NCI-H748 (cell line): ENCODE data around the gene VPS4A.
"Not testable (repeated sequence)": the region's sequence is repeated elsewhere in the genome, so short reads cannot be mapped to it uniquely, and the experiment has no call there.

Experiments used
- DNase-seq: peaks from one replicate; lab custom pipeline; 2025; ENCODE audit not compliant: unreplicated experiment; lab: John Stamatoyannopoulos, UW

The VPS4A gene

GRCh38 chr16:69326172-69326873 is 15.2 kb downstream of the VPS4A start:
- no peak for DNase-seq

- no peak for DNase-seq
These were observed 16.6 kb downstream of the VPS4A start for GRCh38 chr16:69327585-69328310.

- peak; percentile 3 for DNase-seq
These were observed 17.7 kb downstream of the VPS4A start for GRCh38 chr16:69328854-69329316.

DNA sequence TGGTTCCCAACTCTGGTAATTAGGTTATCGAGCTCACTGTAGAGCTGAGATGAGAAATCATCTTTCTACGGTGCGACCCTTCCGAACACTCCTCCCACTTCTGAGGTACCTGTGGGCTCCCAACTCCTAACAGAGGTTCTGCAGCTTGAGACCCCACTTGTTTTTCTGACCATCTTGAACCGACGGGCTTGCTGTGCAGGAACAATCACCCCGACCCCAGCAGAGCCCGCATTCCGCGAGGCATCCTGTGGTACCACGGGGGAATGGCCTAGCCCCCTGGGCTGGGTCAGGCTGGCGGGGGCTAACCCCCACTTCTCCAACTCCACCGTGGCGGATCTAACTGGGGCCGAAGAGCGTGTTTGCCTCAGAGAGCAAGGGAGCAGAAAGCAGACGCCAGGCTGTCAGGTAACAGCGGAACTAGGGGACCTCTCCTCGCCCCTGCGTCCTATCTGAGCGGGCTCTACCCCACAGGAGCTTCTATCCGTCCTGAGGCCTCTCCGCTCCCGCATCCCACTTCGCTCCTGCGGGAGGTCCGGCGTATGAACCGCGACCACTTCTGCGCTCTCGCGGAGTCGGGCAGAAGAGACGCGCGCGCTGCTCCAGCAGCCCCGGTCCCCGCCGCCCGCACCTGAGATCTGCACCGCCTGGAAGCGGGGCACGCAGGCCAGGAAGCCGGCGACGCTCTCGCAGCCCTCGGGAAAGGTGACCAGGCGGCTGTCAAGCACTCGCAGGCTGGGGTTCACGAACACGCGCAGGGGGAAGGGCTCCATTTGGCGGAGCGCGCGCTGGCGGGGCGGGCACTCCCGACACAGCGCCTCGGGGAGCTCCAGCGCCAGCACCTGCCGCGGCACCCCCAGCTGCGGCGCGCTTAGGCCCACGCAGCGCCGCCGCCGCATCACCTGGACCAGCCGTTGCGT is 18.5 kb downstream of the VPS4A start:
- DNase-seq: peak; percentile 53

GRCh38 chr16:69330286-69331109 is 19.3 kb downstream of the VPS4A start, which contains the start of gene PDF:
Gene PDF, minus strand, starts transcription at chr16:69330588. Its CDS starts 18 bp downstream, at chr16:69330570.
- DNase-seq: peak; percentile 92

DNA sequence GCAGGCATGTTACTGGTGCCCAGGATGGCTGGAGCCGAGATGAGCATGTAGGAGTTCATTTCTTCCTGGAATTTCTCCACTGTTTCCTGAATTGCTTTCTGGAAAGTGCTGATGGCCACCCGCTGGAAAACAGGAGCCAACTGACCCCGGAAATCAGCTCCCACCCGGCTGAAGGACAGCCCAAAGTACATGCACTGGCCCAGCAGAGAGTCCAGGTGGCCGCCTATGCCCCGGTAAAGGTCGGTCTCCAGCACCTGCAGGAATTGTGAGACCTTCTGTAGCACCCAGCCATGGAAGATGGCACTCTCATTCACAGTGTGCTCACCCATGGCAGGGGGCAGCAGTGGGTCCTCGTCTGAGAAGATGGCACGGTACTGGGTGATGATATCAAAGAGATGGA is 23.5 kb downstream of the VPS4A start:
- no peak for DNase-seq

- DNase-seq: no peak
These were observed 27.6 kb downstream of the VPS4A start for GRCh38 chr16:69338557-69339288.

DNA sequence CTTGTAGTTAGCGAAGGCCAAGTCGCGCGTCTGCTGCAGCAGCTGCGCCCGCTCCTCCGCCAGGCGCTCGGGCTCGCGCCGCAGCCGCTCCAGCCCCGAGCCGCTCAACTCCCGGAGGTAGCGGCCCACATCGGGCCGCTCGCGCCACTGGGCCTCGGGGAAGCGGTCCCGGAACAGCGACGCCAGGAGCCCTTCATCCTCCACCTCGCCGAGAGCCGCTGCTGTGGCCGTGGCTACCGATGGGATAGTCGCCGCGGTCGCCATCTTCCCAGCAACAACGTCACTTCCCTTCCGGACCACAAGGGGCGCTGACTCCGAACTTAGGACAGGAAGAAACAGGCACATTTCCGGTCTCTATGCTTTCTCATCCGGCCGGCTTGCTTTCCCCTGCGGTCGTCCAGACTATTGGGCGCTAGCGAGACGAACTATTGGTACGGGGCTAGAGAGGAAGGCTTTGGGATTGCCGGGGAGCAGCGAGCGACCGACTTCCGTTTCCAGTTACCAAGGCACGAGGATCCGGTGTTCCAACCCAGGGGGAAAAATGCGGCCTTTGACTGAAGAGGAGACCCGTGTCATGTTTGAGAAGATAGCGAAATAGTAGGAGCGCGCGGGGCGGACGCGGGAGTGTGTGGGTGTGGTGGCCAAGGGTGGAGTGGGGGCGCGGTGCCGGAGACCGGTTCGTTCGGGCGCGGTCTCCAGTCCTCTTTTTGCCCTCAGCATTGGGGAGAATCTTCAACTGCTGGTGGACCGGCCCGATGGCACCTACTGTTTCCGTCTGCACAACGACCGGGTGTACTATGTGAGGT is 28.3 kb downstream of the VPS4A start, which contains the start of the genes COG8 and NIP7:
Gene COG8, minus strand, starts transcription at position 276 of the 806 bp plus-strand sequence. Its CDS starts 12 bp downstream, at position 264.
Gene NIP7, plus strand, starts transcription at position 484 of the 806 bp plus-strand sequence. Its CDS starts 58 bp downstream, at position 542.
- peak; percentile 97 for DNase-seq

- no peak for DNase-seq
These were observed 29.0 kb downstream of the VPS4A start for GRCh38 chr16:69340095-69340644.

DNA sequence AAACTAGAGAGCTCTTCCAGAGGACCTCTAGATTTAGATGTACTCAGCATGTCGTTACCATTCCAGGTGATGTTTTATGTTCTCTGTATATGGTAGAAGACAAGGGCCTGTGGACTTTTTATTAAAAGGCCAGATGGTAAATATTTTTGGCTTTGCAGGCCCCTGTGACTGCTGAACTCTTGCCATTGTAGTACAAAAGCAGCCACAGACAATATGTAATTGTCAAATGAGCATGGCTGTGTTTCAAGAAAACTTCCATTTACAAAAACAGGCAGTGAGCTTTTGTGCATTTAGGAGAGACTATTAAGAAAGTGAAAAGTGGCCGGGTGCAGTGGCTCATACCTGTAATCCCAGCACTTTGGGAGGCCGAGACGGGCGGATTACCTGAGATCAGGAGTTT is 33.0 kb downstream of the VPS4A start:
- DNase-seq: no peak

- no peak for DNase-seq
These were observed 34.8 kb downstream of the VPS4A start for GRCh38 chr16:69345923-69346322.

- DNase-seq: no peak
These were observed 35.5 kb downstream of the VPS4A start for GRCh38 chr16:69346683-69347082.

- DNase-seq: no peak
These were observed 37.1 kb downstream of the VPS4A start for GRCh38 chr16:69348222-69348621.

- DNase-seq: no peak
These were observed 38.4 kb downstream of the VPS4A start for GRCh38 chr16:69349536-69349935.

DNA sequence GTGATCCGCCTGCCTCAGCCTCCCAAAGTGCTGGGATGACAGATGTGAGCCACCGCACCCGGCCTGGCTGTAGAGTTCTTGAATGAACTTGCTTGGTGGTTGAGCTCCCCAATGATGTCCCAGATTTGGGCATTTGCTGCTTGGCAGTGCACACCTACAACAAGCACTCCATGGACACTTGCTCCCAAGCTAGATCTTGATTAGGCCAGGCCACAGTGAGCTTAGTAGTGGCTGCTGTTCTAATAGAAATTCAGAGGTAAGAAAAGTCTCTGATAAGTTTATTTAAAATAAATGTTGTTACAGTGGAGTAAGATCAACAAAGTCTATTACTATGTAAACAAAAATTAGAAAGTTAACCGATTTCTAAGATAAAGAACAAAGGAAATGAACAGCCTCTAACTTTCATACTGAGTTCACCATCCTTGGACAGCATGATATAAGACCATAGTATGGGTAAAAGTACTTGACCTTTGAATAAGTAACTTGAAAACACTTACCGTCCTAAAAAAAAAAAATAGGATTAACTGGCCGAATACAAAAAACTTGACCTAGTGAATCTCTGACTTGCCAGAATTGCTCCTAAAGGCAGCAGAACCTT is 39.5 kb downstream of the VPS4A start:
- no peak for DNase-seq

DNA sequence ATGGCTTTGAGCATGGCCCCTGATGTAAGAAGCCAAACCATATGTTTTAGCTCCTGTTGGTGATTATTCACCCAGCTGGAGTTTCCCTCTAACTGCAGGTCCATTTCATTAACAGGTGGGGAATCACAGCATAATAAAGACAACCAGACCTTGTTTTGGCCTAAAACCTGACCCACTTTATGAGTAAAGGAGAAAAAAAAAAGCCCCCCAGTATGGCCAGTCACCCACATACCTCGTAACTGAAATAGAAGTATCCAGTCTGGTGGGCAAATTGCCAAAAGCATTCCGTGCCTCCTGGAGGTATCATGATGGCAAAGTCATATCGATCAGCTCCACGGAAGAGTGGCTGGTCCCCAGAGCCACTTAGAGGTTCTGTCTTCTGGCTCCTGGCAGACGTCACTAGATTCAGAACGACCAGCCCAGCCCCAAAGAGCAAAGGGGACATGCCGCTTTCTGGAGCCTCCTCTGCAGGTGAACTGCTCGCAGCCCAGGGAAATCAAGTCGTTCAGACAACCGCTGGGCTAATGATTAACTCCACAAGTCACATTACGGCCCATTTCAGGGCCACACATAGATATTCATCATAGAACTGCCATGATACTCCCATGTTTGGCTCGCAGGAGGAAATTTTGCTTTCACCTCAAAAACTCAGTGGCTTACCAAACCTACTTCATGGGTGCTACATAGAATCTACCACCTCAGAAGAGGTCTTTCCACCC is 40.3 kb downstream of the VPS4A start, which contains the start of gene TMED6:
Gene TMED6, minus strand, starts transcription at position 478 of the 719 bp plus-strand sequence. Its CDS starts 33 bp downstream, at position 445.
- no peak for DNase-seq

GRCh38 chr16:69360070-69360469 is 48.9 kb downstream of the VPS4A start:
- not testable (repeated sequence) for DNase-seq
